H4 (cell line): ENCODE data around the gene PLA2G4C. TPM values are rescaled to one million over a fixed set of nuclear protein-coding genes. Genes with fewer than 3 reads are reported as not detected.

Source experiments
- DNase-seq: peaks from one replicate; pipeline ENCODE4 v3.0.0-alpha.2; 2015; ENCODE audit warnings: low spot score
- total RNA-seq: library from RNA; depleted of rRNA; stranded (reverse); fragments of >200 nt; shearing (Covaris generic); gene quantifications from 2 replicates; pipeline ENCODE4 v1.2.3, GENCODE V29; 2014

Gene PLA2G4C
- total RNA-seq, 1 experiment from 2014 or later, result 2.8 TPM

- DNase-seq, result no peak
These were observed 50.2 kb downstream of the PLA2G4C start for GRCh38 chr19:48060381-48060780.

GRCh38 chr19:48059331-48059730, 51.3 kb downstream of the PLA2G4C start:
- no peak for DNase-seq

DNA sequence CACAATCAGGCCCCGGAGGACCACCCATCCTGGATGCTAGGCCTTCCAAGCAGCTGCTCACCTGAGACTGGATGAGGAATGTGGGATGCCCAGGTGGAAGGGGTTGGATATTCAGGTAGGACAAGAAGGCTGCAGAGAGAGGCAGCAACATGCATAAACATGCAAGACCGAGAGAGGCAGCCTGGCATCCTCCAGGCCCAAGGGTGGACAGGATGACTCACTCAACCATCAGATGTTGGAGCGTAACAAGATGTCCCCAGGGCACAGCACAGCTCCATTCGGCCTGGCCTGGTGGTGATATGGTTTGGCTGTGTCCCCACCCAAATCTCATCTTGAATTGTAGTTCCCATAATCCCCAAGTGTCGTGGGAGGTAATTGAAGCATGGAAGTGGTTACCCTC, 56.8 kb downstream of the PLA2G4C start:
- DNase-seq, result peak; percentile 24

- DNase-seq, result no peak
These were observed 57.5 kb downstream of the PLA2G4C start for GRCh38 chr19:48053076-48053475.

DNA sequence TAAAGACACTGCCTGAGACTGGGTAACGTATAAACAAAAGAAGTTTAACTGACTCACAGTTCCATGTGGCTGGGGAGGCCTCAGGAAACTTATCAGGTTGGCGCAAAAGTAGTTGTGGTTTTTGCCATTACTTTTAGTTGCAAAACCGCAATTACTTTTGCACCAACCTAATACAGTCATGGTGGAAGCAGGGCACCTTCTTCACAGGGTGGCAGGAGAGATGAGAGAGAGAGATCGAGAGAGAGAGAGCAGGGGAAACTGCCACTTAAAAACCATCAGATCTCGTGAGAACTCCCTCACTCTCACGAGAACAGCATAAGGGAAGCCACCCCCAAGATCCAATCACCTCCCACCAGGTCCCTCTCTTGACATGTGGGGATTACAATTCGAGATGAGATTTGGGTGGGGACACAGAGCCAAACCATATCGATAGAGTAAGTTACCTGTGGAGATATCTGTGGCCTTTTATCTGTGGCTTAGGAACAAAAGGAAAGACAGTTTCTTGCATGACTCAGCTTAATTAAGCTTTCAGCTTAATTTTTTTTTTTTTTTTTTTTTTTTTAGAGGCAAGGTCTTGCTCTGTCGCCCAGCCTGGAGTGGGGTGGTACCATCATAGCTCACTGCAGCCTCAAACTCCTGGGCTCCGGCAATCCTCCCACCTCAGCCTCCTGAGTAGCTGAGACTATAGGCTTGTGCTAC, 59.1 kb downstream of the PLA2G4C start:
- peak; percentile 23 for DNase-seq

DNA sequence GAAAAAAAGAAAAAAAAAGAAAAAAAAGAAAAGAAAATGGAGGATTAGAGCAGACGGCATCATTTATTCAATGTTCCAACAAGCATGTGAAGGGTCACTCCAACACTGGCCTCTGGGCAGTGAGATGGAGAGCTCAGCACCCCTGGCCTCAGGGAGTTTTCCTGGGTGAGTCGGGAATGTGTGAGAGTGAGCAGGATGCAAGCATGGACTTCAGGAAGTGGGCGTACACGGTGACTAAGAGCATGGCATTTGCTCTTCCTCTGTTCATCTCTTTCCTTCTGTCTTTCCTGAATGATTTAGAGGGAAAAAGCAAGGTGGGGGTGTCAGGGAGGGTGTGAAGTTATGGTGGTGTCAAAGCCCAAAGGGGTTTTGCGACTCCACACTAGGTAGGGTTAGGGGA, 66.1 kb downstream of the PLA2G4C start:
- DNase-seq, result no peak

DNA sequence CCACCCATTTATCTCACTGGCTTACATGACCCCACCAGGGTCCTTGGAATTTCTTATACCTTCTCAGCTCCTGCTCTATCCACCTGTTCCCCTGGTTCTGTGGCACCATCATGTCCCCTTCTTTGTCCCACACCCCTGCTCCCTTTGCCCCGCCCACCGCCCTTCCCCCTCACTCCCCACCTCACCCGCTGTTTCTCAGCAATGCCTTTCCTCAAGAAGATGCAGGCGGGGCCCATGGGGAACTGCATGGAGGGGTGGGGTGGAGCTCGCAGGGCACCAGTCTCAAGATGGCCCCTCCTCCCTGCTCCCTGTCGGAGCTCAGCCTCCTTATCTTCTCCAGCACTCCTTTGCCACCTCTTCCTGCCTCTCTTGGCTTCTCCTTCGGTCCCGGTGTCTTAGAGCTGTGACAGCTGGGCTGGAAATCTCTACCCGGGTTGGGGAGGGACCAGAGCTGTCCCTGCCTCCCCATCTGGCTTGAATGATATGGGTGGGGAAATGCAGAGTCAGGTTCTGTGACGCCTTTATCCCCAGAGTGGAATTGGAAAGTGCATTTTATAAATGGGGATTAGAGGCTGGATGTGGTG, 66.8 kb downstream of the PLA2G4C start, which contains the start of gene CABP5:
CABP5 (minus strand) TSS at position 405 of the 584 bp plus-strand sequence; CDS start at position 248, 157 bp downstream.
- DNase-seq, result no peak

GRCh38 chr19:48041877-48042580, 68.6 kb downstream of the PLA2G4C start:
- no peak for DNase-seq

DNA sequence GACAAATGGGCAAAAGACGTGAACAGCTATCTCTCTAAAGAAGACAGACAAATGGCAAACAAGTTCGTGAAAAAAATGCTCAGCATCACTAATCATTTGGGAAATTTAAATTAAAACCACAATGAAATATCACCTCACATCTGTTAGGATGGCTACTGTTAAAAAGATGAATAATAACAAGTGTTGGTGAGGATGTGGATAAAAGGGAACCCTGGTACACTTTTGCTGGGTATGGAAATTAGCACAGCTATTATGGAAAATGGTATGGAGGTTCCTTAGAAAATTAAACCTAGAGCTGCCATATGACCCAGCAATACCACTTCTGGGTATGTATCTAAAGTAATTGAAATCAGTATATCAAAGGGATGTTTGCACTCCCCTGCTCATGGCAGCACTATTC, 73.9 kb downstream of the PLA2G4C start:
- DNase-seq, result no peak

- no peak for DNase-seq
These were observed 77.0 kb downstream of the PLA2G4C start for GRCh38 chr19:48033604-48034003.

DNA sequence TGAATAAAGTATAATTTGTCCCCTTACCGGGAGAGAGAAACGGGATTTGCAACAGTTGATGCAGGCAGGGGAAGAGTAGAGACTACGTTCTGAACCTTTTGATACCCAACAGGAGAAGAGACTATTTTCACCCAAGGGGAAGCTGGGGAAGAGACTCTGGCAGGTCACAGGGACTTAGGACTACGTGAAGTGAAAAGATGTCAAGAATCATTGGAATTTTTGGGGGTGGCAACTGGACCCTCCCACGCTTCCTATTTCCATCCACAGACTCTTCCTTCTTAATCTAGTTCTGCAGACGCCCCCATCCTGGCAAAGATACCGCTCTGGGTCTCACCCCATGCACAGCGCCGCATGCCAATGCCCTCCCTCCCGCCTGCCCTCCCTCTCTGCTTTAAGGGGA, 80.5 kb downstream of the PLA2G4C start:
- DNase-seq, result no peak

DNA sequence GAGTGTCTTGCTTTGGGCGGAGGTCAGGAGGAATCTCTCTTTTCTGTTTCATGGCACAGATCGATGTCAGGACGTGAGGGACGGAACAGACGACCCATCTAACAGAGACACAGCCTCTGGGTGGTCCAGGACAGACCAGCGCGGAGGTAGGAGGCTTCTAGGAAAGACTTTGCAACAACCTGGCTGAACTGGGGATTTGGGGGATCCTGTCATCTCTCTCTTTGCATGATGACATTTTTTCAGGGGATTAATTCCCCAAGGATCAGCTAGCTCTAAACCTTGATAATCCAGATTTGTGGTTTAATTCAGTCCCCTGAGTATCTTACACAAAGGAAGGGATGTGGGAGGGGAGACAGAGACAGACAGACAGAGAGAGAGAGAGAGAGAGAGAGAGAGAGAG, 81.2 kb downstream of the PLA2G4C start:
- no peak for DNase-seq

DNA sequence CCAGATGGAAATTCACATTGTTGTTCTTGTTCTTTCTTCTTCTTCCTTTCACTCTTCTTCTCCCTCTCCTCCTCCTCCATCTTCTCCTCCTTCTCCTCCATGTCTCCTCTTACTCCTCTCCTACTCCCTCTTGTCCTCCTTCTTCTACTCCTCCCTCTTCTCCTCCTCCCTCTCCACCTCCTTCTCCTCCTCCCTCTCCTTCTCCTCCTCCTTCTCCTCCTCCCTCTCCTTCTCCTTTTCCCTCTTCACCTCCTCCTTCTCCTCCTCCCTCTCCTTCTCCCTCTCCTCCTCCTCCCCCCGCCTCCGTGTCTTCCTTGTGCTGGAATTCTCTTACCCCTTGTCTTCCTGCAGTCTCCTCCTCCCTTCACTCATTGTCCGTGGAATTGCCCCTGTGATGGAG, 85.1 kb downstream of the PLA2G4C start:
- DNase-seq, result no peak

DNA sequence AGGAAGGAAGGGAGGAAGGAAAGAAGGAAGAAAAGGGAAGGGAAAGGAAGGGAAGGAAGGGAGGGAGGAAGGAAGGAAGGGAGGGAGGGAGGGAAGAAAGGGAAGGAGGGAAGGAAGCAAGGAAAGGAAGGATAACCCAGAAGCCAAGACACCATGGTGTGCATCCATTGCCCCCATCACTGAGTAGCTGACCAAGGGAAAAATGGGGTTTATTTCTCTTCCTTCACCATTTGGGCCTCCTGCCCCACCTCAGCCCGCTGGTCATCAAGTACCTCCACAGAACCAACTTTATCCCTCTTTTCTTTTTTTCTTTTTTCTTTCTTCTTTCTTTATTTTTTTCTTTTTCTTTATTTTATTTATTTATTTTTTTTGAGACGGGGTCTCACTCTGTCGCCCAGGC, 87.1 kb downstream of the PLA2G4C start:
- no peak for DNase-seq

DNA sequence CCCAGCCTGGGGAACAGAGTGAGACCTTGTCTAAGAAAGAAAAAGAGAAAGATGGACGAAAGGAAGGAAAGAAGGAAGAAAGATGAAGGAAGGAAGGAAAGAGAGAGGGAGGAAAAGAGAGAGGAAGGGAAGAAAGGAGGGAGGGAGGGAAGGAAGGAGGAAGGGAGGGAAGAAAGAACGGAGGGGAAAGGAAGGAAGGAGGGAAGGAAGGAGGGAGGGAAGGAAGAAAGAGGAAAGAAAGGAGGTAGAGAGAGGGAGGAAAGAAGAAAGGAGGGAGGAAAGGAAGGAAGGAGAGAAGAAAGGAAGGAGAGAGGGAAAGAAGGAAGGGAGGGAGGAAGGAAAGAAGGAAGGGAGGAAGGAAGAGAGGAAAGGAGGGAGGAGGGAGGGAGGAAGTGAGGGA, 87.6 kb downstream of the PLA2G4C start:
- no peak for DNase-seq

- no peak for DNase-seq
These were observed 89.9 kb downstream of the PLA2G4C start for GRCh38 chr19:48020686-48021085.

DNA sequence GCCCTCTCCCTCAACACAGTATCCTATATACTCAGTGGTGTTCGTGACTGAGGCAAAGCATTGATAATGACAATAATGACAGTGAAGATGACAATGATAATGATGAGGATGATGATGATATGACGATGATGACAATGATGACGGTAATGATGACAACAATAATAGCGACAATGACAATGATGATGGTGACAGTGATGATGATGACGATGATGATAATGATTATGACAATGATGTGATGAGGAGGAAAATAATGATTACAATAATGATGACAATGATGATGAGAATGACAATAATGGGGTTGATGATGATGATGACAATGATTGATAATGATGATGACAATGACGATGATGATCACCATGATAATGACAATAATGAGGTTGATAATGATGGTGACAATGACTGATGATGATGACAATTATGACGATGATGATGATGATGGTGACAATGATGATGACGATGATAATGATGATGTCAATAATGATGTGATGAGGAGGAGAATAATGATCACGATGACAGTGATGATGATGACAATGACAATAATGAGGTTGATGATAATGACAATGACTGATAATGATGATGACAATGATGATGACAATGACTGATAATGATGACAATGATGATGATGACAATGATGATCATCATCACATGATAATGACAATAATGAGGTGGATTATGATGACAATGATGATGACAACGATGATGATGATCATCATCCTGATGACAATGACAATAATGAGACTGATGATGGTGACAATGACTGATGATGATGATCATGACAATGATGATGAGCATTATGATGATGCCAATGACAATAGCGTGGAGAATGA, 99.5 kb downstream of the PLA2G4C start:
- no peak for DNase-seq

DNA sequence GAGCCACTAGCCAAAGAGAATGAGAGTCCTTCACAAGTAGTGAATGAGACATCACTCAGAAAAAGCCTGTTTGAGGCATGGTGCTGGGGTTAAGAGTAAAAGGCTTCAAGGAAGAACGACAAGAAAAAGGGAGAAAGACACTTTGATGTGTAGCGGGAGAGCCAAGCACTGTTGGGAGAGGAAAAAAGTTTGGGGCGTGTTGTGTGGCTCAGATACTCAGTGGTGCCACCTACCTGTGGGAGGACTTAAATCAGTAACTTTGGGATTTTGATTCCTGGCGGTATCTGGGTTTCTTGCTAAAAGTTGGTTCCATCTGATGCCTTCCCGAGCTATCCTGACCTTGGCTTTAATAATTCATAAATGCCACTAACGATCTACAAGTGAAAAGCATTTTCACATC, 103.9 kb downstream of the PLA2G4C start:
- peak; percentile 14 for DNase-seq

DNA sequence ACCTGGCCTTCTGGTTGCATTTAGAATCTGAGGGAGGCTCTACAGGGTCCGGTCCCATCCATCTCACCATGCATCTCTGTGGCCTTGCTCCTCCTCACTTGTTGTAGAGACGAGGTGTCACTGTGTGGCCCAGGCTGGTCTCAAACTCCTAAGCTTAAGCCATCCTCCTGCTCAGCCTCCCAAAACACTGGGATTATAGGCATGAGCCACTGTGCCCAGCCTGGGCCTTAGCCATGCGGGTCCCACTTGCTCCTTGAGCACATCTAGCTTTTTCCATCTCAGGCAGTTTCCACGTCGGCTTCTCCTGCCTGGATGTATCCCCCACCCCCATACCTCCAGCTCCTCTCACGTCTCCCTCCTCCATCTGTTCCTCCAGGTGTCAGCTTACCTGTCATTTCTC, 106.4 kb downstream of the PLA2G4C start:
- no peak for DNase-seq

DNA sequence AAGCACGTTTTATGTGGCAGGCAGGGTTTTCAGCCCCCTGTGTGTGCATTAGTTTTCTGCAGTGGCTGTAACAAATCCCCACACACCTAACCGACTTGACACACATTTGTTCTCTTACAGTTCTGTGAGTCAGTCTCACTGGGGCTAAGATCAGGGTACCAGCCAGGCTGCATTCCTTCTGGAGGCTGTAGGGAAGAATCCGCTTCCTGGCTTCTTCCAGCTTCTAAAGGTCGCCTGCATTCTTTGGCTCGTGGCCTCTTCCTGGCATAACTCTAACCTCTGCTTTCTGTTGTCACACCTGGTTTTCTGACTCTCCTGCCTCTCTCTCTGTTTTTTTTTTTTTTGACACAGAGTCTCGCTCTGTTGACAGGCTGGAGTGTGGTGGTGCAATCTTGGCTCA, 109.8 kb downstream of the PLA2G4C start:
- DNase-seq, result no peak

GRCh38 chr19:47998800-47999199, 111.8 kb downstream of the PLA2G4C start:
- DNase-seq, result no peak
